Fibroblast of pulmonary artery (primary cell): ENCODE measurements around the gene C22orf23.

Source experiments
- DNase-seq: peaks from one replicate; pipeline ENCODE4 v3.0.0-alpha.2; 2010; ENCODE audit warnings: low read depth
- H3K4me3 ChIP-seq: replicated peaks from 2 replicates; pipeline ENCODE4 v1.5.1; 2011; ENCODE audit warnings: low read depth, mild to moderate bottlenecking, control low read depth, low read length, moderate library complexity
- CTCF ChIP-seq: IDR thresholded peaks from 2 replicates; pipeline ENCODE4 v1.5.1; 2011; ENCODE audit warnings: mild to moderate bottlenecking, control low read depth, low read length, inconsistent platforms; ENCODE audit errors: missing control alignments

The C22orf23 gene

GRCh38 chr22:37922191-37922590, 31.2 kb downstream of the C22orf23 start:
- no peak for TF ChIP-seq CTCF
- H3K4me3 ChIP-seq, result no peak overlapping the region

GRCh38 chr22:37920126-37920525, 33.3 kb downstream of the C22orf23 start:
- no peak for DNase-seq
- no peak for TF ChIP-seq CTCF
- H3K4me3 ChIP-seq, result no peak overlapping the region

More at GRCh38 chr22:37922191-37922590, 31.2 kb downstream of the C22orf23 start:
- no peak for DNase-seq

GRCh38 chr22:37918580-37919270, 34.7 kb downstream of the C22orf23 start:
- no peak for TF ChIP-seq CTCF
- DNase-seq, result no peak
- no peak overlapping the region for H3K4me3 ChIP-seq

GRCh38 chr22:37917874-37918548, 35.4 kb downstream of the C22orf23 start:
- no peak for DNase-seq
- H3K4me3 ChIP-seq, result no peak overlapping the region
- TF ChIP-seq CTCF, result no peak

GRCh38 chr22:37916311-37916710, 37.1 kb downstream of the C22orf23 start:
- DNase-seq, result no peak
- no peak overlapping the region for H3K4me3 ChIP-seq
- TF ChIP-seq CTCF, result no peak

- no peak for TF ChIP-seq CTCF
- H3K4me3 ChIP-seq, result no peak overlapping the region
- no peak for DNase-seq
Measured at GRCh38 chr22:37913233-37913721, 40.1 kb downstream of the C22orf23 start.
